ENCODE data around the gene C19orf33.

GRCh38 chr19:38263689-38264485, 40.2 kb upstream of the C19orf33 start:
- TF ChIP-seq CTCF (IDR thresholded peaks at IDR 0.05 in 4 of 5, conservative IDR thresholded peaks at IDR 0.05 in 1 of 5) (no peak), POLR2A (IDR thresholded peaks at IDR 0.05) (no peak)

Data from gastrocnemius medialis (tissue), 4 donors.